ENCODE data around the gene ADGRA1.

ADGRA1 gene

DNA sequence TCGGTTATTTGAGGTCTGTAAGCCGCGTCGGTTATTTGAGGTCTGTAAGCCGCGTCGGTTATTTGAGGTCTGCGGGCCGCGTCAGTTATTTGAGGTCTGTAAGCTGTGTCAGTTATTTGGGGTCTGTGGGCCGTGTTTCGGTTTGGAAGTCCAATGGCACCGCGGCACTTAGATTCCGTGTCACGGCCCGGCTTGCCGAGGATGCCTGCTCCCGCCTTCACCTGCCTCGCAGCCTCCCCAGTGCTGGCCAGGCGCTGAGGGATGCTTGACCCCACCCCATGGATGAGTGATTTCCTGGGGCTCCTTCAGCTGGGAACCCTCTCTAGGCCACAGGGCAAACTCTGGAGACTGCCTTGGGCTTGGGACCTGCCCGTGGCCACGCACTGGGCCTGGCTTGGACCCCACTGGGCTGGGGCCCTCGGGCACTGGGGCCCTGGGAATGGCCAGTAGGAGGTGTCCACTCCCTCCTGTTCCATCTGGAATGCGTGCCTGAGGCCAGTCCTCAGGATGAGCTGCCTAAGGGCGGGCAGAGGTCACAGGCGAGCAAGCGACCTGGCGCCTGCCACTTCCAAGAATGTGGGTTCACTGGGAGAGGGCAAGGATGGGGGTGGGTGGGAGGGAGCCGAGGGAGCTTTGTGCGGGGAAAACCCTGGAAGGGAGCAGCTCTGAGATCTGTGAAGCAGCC lies 25.6 kb downstream of the ADGRA1 start:
- DNase-seq (ENCODE audit: low read depth), result no peak

DNA sequence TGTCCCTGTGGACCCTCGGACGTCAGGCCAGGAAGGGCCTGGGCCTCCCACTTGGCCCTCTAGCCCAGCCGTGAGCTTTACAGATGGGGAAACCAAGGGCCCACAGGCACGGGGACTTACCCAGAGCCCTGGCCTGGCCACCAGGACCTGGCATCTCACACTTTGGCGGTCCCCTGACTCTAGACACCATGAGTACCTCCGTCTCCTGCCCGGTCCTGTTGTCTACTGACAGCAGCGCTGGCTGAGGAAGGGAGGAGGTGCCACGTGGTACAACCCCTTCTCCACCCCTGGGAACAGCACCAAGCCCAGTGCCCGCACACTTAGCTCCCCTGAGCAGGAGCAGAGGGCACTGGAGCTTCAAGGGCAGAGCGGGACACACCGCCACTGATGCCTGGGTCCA lies 26.1 kb downstream of the ADGRA1 start:
- no peak for DNase-seq (ENCODE audit: low read depth)

DNA sequence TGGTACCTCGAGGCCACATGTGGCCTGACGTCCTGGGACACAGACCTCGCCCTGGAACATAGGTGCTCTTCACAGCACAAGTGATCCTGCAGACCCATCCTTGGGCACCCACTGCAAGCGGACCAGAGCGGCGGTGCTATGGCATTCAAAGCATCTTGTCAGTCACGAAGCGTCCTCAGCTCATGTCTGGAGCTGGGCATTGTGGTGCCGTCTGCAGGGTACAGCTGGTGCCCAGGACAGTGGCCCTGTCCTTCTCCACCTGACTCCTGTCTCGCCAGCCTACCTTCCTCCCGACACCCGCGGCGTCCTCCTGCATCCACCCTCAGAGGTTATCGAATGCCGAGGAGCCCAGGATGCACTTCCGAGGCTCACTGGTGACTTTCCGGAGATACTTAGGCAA lies 26.5 kb downstream of the ADGRA1 start:
- no peak for DNase-seq (ENCODE audit: low read depth)

DNA sequence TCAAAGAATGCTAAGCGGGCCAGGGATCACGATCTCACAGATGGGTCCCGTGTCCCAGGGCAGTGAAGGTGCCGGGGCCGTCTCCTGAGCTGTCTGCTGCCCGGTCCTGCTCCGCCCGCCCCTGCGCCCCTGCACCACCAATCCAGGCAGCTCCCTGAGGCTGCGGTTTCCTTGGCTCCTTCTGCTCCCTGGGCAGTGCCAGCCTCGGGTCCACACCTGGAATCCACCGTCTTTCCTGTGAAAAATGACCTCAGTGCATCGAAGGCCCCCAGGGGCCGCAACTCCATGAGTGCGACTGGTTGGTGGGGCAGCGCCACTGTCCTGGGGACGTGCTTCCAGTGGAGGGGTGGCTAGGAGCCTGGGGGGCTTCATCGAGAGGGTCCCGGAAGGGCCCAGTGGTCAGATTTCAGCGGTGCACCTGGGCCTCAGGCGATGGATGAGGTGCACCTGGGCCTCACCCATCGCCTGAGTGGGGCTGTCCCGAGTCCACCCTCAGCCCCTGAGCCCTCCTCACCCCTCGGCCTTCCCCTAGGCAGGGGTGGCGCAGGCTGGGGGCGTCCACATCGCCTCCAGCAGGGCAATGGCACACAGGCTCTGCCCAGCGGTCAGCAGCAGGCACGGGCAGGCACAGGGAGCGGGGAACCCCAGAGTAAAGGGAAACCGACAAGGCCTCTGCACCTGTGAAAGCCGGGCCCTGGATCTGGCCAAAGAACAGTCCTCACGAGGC lies 27.2 kb downstream of the ADGRA1 start:
- no peak for DNase-seq (ENCODE audit: low read depth)

DNA sequence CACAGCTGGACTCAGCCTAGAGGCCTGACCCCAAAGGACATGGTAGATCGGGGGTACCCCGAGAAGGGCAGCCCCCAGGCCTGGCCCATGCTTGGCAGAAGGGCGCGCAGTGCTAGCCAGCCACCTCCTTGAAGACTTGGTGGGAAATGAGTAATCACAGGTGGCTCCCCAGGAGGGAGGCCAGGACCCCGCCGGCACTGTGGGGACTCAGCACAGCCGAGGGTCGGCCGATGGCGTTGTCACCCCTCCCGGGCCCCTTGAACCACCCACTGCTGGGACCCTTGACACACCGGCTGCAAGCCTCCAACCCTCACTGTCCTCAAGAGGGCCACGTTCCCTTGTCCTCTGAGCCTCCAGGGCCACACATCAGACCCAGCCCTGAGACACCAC lies 27.7 kb downstream of the ADGRA1 start:
- DNase-seq (ENCODE audit: low read depth), result no peak

DNA sequence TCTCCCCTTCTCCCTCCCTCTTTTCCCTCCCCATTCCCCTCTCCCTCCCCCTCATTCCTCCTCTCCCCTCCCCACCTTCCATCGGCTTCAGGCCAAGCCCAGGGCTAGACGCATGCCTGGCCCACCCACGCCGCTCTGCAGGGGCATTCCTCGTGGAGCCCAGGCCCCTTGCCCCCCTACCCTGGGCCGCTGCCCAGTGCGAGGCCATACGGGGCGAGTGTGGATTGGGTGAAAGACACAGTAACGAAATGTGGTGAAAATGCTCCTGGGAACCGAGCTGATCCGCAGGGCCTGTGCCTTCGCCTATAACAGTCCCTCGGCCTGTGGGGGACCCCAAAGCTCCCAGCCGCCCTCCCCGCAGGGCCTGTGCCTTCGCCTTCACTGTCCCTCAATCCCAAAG lies 28.3 kb downstream of the ADGRA1 start:
- no peak for DNase-seq (ENCODE audit: low read depth)

DNA sequence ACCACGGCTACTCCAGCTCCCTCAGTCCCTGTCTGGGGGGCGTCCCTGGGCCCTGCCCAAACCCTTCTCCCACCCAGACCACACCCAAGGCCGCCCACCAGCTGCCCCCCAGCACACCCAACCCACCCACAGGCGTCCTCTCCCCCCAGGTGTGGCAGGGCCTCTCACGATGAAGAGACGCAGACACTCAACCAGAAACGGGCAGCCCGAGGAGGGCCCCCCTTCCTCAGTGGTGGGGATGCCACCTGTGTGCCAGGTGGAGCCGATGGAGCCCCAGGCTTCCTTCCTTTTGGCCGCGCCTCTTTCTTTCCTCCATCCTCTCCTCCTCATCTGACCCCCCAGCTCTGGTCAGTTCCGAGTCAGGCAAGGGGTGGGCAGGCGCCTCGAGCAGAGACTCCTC lies 28.7 kb downstream of the ADGRA1 start:
- DNase-seq (ENCODE audit: low read depth), result no peak

DNA sequence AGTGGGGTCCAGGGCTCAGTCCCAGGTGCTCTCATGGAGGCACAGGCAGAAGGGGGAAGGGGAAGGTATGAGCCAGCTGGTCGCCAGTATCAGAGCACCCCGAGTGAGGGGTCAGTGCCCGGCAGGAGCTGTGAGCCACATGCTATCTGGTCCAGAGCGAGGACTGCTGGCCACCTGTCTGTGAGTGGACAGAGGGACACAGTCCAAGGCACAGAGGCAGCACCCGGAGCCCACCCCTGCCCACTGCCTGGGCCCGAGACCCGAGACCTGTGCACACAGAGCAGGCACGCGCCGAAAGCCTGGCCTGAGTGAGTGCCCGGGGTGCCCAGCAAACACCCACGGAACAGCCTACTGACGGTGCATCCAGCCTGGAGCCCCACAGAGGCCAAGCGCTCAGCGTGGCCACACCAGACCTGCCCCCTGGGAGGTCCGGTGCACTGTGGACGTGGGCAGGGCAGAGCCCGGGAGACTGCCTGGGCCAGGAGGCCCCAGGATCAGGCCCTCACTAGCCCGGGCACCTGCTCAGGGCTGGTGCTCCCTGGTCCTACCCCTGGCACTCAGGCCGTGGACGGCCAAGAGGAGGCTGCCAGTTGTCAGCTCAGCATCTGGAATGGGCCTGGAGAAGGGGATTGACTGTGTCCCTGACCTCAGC lies 29.4 kb downstream of the ADGRA1 start:
- no peak for DNase-seq (ENCODE audit: low read depth)

DNA sequence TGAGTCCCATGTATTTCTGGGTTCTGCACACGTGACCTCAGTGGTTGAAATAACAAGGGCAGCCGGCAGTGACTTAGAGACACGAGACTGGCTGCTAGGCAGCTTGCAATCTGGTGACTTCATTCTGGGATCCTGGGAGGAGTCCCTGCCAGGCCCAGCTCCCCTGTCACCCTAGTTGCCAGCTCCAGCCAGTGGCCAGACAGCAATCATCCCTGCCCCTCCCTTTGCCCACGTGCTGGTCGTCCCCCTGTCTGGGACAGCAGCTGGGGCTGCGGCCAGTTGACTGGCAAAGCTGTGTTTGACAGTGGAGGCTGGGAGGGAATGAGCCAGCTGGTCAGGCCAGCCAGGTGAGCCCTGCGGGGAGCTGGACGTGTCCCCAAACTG lies 30.0 kb downstream of the ADGRA1 start:
- DNase-seq (ENCODE audit: low read depth), result no peak

DNA sequence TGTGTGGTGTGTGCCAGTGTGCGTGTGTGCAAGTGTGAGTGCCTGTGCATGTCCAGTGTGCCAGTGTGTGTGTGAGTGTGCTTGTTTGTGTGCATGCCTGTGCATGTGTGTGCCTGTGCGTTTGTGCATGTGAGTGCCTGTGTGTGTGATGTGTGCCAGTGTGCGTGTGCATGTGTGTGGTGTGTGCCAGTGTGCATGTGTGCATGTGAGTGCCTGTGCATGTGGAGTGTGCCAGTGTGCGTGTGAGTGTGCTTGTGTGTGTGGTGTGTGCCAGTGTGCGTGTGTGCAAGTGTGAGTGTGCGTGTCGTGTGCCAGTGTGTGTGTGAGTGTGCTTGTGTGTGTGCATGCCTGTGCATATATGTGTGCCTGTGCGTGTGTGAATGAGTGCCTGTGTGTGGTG lies 33.8 kb downstream of the ADGRA1 start:
- DNase-seq (ENCODE audit: low read depth), result no peak

DNA sequence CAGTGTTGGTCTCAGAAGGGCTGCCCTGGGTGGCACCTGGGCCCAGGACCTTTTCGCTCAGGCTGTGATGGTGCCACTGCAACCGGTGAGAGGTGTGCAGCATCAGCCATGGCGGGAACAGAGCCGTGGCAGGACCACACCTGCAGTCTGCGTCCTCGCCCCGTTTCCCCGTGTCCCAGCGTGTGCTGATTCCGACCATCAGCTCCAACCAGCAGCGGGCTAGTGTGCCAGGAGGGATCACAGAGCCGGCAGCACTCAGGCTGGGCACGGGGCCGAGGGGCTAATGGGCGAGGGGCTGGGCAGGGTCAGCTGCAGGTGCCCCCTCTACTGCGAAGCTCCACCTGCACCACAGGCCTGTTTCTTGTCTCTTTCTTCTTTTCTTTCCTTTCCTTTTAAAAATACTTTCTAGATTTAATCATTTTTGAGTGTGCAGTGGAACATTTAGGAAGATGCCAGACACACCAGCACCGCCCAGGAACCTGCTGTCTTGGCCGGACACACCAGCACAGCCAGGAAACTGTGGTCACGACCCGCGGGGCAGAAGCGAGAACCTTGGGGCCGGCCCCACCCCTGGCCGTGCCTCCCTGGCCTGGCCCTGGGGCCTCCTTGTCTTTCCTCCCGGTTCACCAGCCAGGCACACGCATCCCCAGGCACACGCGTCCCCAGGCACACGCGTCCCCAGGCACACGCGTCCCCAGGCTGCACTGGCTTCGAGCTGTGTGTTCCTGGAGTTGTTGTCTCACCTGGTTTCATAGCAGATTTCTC lies 34.6 kb downstream of the ADGRA1 start:
- DNase-seq (ENCODE audit: low read depth), result no peak

DNA sequence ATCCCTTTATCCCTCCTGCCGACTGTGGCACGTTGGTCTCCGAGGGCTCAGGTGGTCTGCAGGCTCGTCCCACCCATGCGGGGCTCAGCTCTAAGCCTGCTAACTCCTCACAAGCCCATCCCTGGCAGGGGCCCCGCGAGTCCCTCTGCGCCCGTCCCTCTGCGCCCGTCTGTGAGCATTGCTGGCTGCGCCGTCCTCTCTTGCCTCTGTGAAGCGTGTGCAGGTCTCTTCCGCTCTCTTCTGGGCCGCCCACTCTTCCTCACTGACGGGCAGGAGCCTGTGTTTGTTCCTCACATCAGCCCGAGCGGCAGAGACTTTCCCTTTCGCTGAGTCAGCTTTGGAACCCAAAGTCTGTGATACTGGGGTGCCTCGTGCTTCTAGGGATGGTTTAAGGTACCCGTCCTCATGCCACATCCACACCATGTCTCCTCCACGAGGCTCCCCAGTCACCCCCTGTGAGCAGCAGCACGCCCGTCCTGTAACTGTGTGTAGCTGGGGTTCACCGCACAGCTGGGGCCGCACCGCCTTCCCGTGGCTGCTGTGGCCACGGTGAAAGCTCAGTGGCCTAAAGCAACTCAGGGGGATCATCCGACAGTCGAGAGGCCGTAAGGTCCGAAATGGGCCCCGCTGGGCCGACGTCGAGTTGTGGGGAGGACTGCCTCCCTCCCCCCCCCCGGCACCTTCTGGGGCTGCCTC lies 35.5 kb downstream of the ADGRA1 start:
- no peak for DNase-seq (ENCODE audit: low read depth)

DNA sequence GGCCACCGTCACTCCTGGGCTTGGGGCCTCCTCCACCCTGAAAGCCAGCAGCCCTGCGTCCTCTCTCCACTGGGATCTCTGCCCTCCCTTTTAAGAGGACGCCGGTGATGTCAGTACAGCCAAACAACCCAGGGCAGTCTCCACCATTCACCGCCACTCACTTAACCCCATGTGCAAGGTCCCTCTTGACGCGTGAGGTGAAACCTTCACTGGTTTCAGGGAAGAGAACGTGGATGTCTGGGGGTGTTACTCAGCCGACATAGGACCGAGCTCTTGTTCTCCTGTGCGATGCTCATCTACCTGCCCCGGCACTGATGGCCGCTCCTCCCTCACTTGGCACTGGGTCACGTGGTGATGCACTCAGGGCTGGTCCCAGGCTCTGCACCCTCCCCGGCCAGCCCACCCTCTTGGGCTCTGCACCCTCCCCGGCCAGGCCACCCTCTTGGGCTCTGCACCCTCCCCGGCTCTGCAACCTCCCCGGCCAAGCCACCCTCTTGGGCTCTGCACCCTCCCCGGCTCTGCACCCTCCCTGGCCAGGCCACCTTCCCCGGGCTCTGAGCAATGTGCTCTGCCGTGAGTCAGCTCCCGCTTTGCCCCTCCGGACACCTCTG lies 36.1 kb downstream of the ADGRA1 start:
- no peak for DNase-seq (ENCODE audit: low read depth)

DNA sequence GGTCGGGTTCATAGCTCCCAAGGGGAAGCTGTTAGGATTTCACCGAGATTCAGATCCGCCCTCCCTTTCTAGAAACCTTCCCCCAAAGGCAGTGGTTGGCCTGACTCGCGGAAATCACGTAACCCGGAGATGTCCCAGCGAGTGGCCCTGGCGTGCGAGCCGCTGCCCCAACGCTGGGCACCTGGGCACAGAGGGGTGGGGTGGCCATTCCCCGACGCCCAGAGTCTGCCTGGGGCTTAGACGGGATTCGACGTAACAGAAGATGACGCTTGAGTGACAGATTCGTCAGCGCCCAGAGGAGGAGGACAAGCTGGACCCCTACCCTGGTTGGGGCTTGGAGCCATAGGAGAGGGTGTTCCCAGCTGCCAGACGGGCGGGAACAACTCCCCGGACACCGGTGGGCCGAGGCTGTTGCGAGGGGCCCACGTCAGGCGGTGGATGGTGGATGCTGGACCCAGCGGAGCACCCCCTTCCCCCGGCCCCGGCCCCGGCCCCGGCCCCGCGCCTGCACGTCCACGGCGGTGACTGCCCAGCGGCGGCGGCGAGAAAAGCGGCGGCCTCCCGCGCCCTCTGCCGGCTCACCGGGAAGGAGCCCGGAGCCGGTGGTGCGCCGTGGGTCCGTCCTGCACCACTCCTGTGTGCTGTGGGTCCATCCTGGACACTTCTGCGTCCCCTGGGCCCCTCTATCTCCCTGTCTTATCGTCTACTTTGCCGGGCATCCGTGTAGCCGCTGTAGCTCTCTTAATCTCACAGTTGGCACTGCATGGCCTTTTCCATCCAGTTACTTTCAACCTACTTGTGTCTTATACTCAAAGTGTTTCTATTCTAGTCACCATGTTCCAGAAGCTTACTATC lies 36.9 kb downstream of the ADGRA1 start:
- DNase-seq (ENCODE audit: low read depth), result no peak

DNA sequence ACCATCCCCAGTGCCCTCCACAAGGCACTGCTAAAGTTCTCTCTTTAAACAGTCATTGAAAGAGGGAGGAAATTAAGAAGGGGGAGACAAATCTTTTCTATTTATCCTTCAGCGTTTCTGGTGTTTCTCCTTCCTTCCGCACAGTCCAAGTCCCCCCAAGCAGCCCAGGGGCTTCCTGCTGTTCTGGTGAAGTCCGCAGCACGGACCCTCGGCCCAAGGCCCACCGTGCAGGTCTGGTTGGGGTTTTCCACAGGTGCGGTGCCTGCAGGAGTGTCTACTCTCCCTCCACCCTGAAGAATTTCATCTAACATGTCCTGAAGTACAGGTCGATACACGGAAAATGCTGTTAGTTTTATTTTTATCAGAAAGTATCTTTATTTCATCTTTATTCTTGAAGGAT lies 38.2 kb downstream of the ADGRA1 start:
- DNase-seq (ENCODE audit: low read depth), result no peak

DNA sequence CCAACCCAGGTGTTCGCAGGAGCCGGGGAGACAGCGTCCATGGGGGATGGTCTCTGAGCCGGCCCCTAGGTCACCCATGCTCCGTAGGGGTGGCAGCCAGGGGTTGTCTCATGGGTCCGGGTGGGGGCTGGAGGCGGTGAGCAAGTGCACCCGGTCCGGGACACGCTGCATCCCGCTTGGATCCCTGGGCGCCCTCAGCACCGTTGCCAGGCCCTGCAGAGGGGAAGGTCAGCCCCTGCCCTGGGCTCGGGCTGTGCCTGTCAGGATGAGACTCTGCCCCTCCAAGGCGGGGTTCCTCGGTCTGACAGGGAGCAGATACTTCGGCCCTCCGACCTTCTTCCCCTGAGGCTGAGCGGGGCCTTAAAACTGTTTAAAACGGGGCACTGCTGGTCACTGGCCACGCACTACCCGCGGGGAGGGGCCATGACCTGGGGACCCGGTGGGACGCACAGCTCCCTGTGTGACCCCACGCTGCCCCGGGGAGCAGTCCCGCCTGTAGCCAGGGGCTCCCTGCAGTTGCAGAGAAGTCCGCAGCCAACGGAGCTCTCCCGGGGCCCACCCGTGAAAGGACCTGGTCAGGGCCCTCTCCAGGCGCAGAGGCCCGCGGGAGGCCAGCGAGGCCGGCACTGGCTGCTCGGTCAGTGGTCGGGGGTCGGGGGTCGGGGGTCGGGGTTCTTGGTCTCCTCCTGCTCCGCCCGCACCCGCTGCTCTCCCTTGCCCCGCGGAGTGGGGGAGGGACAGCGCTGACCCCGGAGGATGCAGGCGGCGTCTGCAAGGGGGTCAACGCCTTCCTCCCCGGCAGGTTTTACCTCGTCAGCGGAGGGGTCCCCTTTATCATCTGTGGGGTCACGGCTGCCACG lies 38.9 kb downstream of the ADGRA1 start:
- no peak for DNase-seq (ENCODE audit: low read depth)

DNA sequence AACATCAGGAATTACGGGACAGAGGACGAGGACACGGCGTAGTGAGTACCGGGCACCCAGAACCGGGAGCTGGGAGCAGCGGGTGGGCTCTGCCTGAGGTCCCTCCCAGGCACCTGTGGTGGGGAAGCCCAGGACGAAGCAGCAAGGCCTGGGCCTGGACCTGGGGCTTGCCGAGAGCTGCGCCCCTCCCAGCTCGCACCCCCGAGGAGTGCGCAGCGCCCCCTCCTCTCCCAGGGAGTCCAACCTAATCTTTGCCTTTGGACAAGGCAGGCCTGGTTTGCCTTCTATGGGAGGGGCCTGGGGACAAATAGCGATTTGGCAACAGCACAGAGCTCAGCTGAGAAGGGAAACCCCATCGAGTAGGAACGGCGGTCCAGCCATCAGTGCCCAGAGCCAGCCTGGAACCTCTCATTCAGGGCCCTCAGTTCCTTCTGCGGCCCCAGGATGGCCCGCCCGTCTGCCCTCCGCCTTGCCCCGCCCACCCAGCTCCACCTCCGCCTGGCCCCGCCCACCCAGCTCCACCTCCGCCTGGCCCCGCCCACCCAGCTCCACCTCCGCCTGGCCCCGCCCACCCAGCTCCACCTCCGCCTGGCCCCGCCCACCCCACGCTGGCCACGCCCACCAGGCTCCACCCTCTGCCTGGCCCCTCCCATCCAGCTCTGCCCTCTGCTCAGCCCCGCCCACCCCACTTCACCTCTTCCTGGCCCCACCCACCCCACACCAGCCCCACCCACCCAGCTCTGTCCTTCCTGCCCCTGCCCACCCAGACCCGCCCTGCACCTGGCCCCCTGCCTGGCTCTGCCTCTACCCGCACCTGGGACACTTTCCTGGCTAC lies 39.8 kb downstream of the ADGRA1 start:
- no peak for DNase-seq (ENCODE audit: low read depth)

DNA sequence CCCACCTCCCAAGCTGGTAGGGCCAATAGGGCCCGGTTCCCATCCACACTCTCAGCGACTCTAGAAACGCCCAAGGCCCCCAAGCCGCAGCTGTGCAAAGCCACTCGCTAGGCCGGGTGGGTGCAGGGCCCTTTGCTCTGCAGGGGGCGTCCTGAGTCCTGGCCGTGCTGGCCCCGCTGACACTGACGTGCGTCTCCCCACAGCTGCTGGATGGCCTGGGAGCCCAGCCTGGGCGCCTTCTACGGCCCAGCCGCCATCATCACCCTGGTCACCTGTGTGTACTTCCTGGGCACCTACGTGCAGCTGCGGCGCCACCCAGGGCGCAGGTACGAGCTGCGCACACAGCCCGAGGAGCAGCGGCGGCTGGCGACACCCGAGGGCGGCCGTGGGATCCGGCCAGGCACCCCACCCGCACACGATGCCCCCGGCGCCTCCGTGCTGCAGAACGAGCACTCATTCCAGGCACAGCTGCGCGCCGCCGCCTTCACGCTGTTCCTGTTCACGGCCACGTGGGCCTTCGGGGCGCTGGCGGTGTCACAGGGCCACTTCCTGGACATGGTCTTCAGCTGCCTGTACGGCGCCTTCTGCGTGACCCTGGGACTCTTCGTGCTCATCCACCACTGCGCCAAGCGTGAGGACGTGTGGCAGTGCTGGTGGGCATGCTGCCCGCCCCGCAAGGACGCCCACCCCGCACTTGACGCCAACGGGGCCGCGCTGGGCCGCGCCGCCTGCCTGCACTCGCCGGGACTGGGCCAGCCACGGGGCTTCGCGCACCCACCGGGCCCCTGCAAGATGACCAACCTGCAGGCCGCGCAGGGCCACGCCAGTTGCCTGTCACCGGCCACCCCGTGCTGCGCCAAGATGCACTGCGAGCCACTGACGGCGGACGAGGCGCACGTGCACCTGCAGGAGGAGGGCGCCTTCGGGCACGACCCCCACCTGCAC lies 40.7 kb downstream of the ADGRA1 start:
- no peak for DNase-seq (ENCODE audit: low read depth)
